ENCODE results near the gene KCNK5. TPM values are rescaled to one million over a fixed set of nuclear protein-coding genes. Genes with fewer than 3 reads are reported as not detected.

The KCNK5 gene
- total and polyA plus RNA-seq, 2 of the 8 experiments (the other 6 are each of a cell fraction or from before 2014, with no cell fraction given) = 20.9 to 44.3 TPM

DNA sequence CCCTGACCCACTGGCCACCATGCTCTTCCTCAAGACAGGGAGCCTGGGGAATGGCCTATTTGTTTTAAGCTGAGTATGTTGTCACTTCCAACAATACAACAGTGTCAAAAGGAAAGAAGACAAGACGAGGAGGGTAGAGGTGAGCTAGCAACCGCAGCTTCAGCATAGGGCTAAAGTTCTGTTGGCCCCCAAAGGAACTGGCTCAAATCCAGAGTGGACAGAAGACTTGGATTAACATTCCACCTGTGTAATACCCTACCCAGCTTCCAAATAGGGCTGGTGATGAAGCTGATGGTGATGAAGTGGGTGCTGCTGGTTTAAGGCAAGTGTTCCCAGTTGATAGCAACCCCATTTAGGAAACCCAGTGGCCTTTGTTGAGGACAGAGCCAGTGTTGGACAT lies 31.7 kb upstream of the KCNK5 start:
- POLR2A ChIA-PET (ENCODE audit: partially characterized antibody) = no interaction called here
- WGBS, 2 experiments (ENCODE audit: extremely low coverage in 1 of 2, insufficient coverage in 1 of 2, insufficient read length in 1 of 2, insufficient replicate concordance in 2 of 2, low coverage in 1 of 2, low lambda C conversion rate in 2 of 2, missing lambda C conversion rate in 1 of 2) = 82% methylated on average over 2 of the region's 2 CpGs; no CpG with 5 or more reads in 1 of the 2 experiments
- CTCF ChIA-PET (ENCODE audit: partially characterized antibody) = interaction anchor here (1.5 to 4.3 kb wide), 4 partner anchors 33 to 70 kb away, joined by 4 to 36 read pairs (median 10); partner anchors contain the start of gene KCNK5
- TF ChIP-seq EP300 (IDR thresholded peaks at IDR 0.05; ENCODE audit: borderline replicate concordance in 1 of 2, low read depth in 2 of 2, low read length in 2 of 2) (no peak), CBX8 (IDR thresholded peaks at IDR 0.05; ENCODE audit: borderline replicate concordance, low read depth, low read length) (no peak), EZH2 (IDR thresholded peaks at IDR 0.05; ENCODE audit: low read depth, low read length, severe bottlenecking) (no peak), CBX5 (IDR thresholded peaks at IDR 0.05; ENCODE audit: low read depth, low read length) (no peak), RXRA (IDR thresholded peaks at IDR 0.05; ENCODE audit: insufficient read depth, low read depth, low read length) (no peak), SAP30 (IDR thresholded peaks at IDR 0.05; ENCODE audit: insufficient read depth, insufficient replicate concordance, low read length) (no peak)
- TF ChIP-seq, protein P1, sequence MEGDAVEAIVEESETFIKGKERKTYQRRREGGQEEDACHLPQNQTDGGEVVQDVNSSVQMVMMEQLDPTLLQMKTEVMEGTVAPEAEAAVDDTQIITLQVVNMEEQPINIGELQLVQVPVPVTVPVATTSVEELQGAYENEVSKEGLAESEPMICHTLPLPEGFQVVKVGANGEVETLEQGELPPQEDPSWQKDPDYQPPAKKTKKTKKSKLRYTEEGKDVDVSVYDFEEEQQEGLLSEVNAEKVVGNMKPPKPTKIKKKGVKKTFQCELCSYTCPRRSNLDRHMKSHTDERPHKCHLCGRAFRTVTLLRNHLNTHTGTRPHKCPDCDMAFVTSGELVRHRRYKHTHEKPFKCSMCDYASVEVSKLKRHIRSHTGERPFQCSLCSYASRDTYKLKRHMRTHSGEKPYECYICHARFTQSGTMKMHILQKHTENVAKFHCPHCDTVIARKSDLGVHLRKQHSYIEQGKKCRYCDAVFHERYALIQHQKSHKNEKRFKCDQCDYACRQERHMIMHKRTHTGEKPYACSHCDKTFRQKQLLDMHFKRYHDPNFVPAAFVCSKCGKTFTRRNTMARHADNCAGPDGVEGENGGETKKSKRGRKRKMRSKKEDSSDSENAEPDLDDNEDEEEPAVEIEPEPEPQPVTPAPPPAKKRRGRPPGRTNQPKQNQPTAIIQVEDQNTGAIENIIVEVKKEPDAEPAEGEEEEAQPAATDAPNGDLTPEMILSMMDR (IDR thresholded peaks at IDR 0.05; ENCODE audit: control extremely low read depth in 1 of 3, insufficient read depth in 1 of 3, low read depth in 1 of 3, low read length in 3 of 3) = no peak
- TF ChIP-seq, protein P2, sequence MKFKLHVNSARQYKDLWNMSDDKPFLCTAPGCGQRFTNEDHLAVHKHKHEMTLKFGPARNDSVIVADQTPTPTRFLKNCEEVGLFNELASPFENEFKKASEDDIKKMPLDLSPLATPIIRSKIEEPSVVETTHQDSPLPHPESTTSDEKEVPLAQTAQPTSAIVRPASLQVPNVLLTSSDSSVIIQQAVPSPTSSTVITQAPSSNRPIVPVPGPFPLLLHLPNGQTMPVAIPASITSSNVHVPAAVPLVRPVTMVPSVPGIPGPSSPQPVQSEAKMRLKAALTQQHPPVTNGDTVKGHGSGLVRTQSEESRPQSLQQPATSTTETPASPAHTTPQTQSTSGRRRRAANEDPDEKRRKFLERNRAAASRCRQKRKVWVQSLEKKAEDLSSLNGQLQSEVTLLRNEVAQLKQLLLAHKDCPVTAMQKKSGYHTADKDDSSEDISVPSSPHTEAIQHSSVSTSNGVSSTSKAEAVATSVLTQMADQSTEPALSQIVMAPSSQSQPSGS (IDR thresholded peaks at IDR 0.05; ENCODE audit: low read length) = no peak

More for the DNA sequence above, 31.7 kb upstream of the KCNK5 start:
- Histone ChIP-seq H4K5ac (ENCODE audit: insufficient read length, low read depth, low read length) (no peak overlapping the region), H2AK5ac (ENCODE audit: low read depth, low read length) (peak overlapping the region; percentile 84), H2BK20ac (ENCODE audit: low read length) (peak overlapping the region; percentile 16), H2BK120ac (replicated peaks; ENCODE audit: low read depth, low read length) (peak overlapping the region; percentile 25), H3K9me3 (ENCODE audit: insufficient read depth in 2 of 2, low read depth in 1 of 2, low read length in 1 of 2) (no peaks in the 10 kb centered on the region), H4K20me1 (replicated peaks in 1 of 2; ENCODE audit: control insufficient read depth in 1 of 2, insufficient read depth in 2 of 2, low read length in 2 of 2) (no peaks in the 10 kb centered on the region), H3K56ac (replicated peaks; ENCODE audit: insufficient read length, low read depth, low read length) (no peak overlapping the region), H3K4ac (replicated peaks; ENCODE audit: insufficient read length, low read depth, low read length) (peak overlapping the region; percentile 58), H2AFZ (ENCODE audit: low read length) (no peak overlapping the region), H3K23me2 (ENCODE audit: low read depth, low read length) (no peaks in the 10 kb centered on the region), H3K14ac (ENCODE audit: insufficient read length) (no peak overlapping the region), H3K4me1 (replicated peaks in 1 of 4; ENCODE audit: control insufficient read depth in 3 of 4, insufficient read depth in 4 of 4, low read length in 3 of 4) (peaks cover 0 to 11% (median 6%) of the 10 kb centered on the region in 4 experiments; a peak in 4 of 7 replicates), H3K9ac (replicated peaks in 1 of 4; ENCODE audit: extremely low read depth in 1 of 4, low read depth in 3 of 4, low read length in 3 of 4) (no peak overlapping the region), H4K91ac (replicated peaks; ENCODE audit: insufficient read length, low read length) (peak overlapping the region; percentile 84), H3K27ac (ENCODE audit: low read depth, low read length) (no peak overlapping the region), H3K27me3 (replicated peaks in 1 of 4; ENCODE audit: control insufficient read depth in 3 of 4, extremely low read depth in 1 of 4, insufficient read depth in 3 of 4, low read length in 3 of 4) (no peaks in the 10 kb centered on the region), H2BK15ac (ENCODE audit: low read length) (peak overlapping the region; percentile 3; the same call in 1 of the 2 replicates), H3K79me1 (ENCODE audit: low read depth, low read length) (no peaks in the 10 kb centered on the region), H3K23ac (ENCODE audit: insufficient read length) (no peak overlapping the region), H3K4me2 (ENCODE audit: insufficient read depth in 1 of 2, low read depth in 2 of 2, low read length in 2 of 2) (no peak overlapping the region), H2BK12ac (ENCODE audit: low read depth, low read length) (peak overlapping the region; percentile 76), H3K36me3 (ENCODE audit: control insufficient read depth in 2 of 4, insufficient read depth in 4 of 4, low read length in 3 of 4) (no peaks in the 10 kb centered on the region), H3K18ac (ENCODE audit: extremely low read depth, low read length) (peak overlapping the region; percentile 55; the same call in 1 of the 2 replicates), H2BK5ac (ENCODE audit: low read depth, low read length) (peak overlapping the region; percentile 67; the same call in 1 of the 2 replicates), H3K79me2 (ENCODE audit: control insufficient read depth in 1 of 2, insufficient read depth in 2 of 2, low read length in 2 of 2) (no peaks in the 10 kb centered on the region), H4K8ac (ENCODE audit: extremely low read depth, insufficient read depth, low read length) (no peak overlapping the region), H3K4me3 (ENCODE audit: extremely low read depth in 1 of 4, insufficient read depth in 2 of 4, low read depth in 3 of 4, low read length in 4 of 4) (no peak overlapping the region)
- FAIRE-seq (no peak), DNase-seq (ENCODE audit: low read depth in 1 of 2, low spot score in 2 of 2) (no peak)
